Adipose tissue (tissue), 3 donors: ENCODE results near the gene KCTD19. TPM values are rescaled to one million over a fixed set of nuclear protein-coding genes. Genes with fewer than 3 reads are reported as not detected.

Experiments
- H3K27ac ChIP-seq: one replicate; pipeline ENCODE4 v1.5.1; 2013; ENCODE audit warnings: low read depth, low read length
- WGBS, 3 donors: extraction: QIAGEN DNeasy Blood & Tissue Kit; methylation state at CpG; one replicate each; pipeline ENCODE4 v1.1.7; 2013; 5-methylcytosine and 5-hydroxymethylcytosine counted together
- polyA plus RNA-seq, 3 donors: library from polyadenylated mRNA; stranded (reverse); fragments of 200-250 nt; gene quantifications; one replicate each; pipeline ENCODE4 v1.2.3, GENCODE V29; 2013
- donor health status: healthy with polysubstance abuse.
- donor health status: Bipolar disorder and iron deficiency.
- donor health status: healthy.

Gene KCTD19
- polyA plus RNA-seq, 3 donors = 0.05 to 0.56 TPM; not detected in 1

- no peak overlapping the region for H3K27ac ChIP-seq
- WGBS, 3 donors = 83 to 91% (median 87%) methylated on average over 7 of the region's 7 CpGs
These were observed 35.1 kb downstream of the KCTD19 start for GRCh38 chr16:67291461-67291860.

- 91 to 97% (median 96%) methylated on average over 9 to 14 of the region's 14 CpGs for WGBS, 3 donors
- H3K27ac ChIP-seq = no peak overlapping the region
These were observed 38.6 kb downstream of the KCTD19 start for GRCh38 chr16:67287960-67288359.

- no peak overlapping the region for H3K27ac ChIP-seq
- 90 to 92% (median 92%) methylated on average over 28 of the region's 28 CpGs for whole genome bisulfite sequencing, 3 donors
These were observed 39.9 kb downstream of the KCTD19 start for GRCh38 chr16:67286441-67287235.

GRCh38 chr16:67284699-67285646, 41.6 kb downstream of the KCTD19 start:
- no peak overlapping the region for H3K27ac ChIP-seq
- WGBS, 3 donors = 61 to 82% (median 82%) methylated on average over 30 to 34 of the region's 34 CpGs

GRCh38 chr16:67283826-67284555, 42.5 kb downstream of the KCTD19 start:
- 86 to 95% (median 87%) methylated on average over 21 of the region's 21 CpGs for WGBS, 3 donors
- no peak overlapping the region for H3K27ac ChIP-seq

GRCh38 chr16:67283039-67283825, 43.3 kb downstream of the KCTD19 start:
- 93% methylated on average over 7 of the region's 7 CpGs for WGBS, 3 donors
- no peak overlapping the region for H3K27ac ChIP-seq

- 97 to 99% (median 97%) methylated on average over 10 of the region's 10 CpGs for WGBS, 3 donors
- H3K27ac ChIP-seq = no peak overlapping the region
These were observed 44.1 kb downstream of the KCTD19 start for GRCh38 chr16:67282447-67282805.

GRCh38 chr16:67281536-67282446, 44.8 kb downstream of the KCTD19 start:
- WGBS, 3 donors = 90 to 95% (median 91%) methylated on average over 14 of the region's 14 CpGs
- H3K27ac ChIP-seq = no peak overlapping the region

- 91 to 95% (median 92%) methylated on average over 12 to 15 of the region's 15 CpGs for WGBS, 3 donors
- H3K27ac ChIP-seq = no peak overlapping the region
These were observed 46.2 kb downstream of the KCTD19 start for GRCh38 chr16:67280090-67281015.

GRCh38 chr16:67279296-67280089, 47.0 kb downstream of the KCTD19 start, which contains the start of gene PLEKHG4:
PLEKHG4 (plus strand) TSS chr16:67279532; CDS start chr16:67280045, 513 bp downstream.
- WGBS, 3 donors = 18 to 26% (median 25%) methylated on average over 55 to 83 of the region's 83 CpGs
- H3K27ac ChIP-seq = no peak within 1 kb of the TSS

- WGBS, 3 donors = 1% methylated on average over 28 to 42 of the region's 42 CpGs
- H3K27ac ChIP-seq = no peak overlapping the region
These were observed 47.7 kb downstream of the KCTD19 start for GRCh38 chr16:67278773-67279295.

GRCh38 chr16:67277999-67278772, 48.4 kb downstream of the KCTD19 start:
- H3K27ac ChIP-seq = no peak overlapping the region
- 43 to 64% (median 61%) methylated on average over 13 of the region's 13 CpGs for WGBS, 3 donors

GRCh38 chr16:67277294-67277998, 49.1 kb downstream of the KCTD19 start:
- H3K27ac ChIP-seq = no peak overlapping the region
- 77 to 87% (median 79%) methylated on average over 4 of the region's 4 CpGs for WGBS, 3 donors

- no peak overlapping the region for H3K27ac ChIP-seq
- WGBS, 3 donors = 81 to 95% (median 84%) methylated on average over 2 of the region's 2 CpGs
These were observed 51.2 kb downstream of the KCTD19 start for GRCh38 chr16:67275321-67275720.
